GM12878 (cell line): Measurements from ENCODE around the gene SUGCT. TPM values are rescaled to one million over a fixed set of nuclear protein-coding genes. Genes with fewer than 3 reads are reported as not detected.

Experiments
- ATAC-seq: fragments of 200-7000 bp; cut with Tn5 transposase; 3 replicates; pipeline ENCODE4 v1.9.1; 2020; ENCODE audit warnings: mild to moderate bottlenecking, moderate library complexity
- BruUV-seq: library from RNA; stranded (reverse); fragments of 400-500 nt; replicated peaks from 2 replicates; lab custom pipeline; 2021; lab: Mats Ljungman, UMichigan
- CTCF ChIA-PET: fragments of 300-600 bp; sonication (Branson Sonifier 250); formaldehyde crosslinking; extraction: SDS; loops from one replicate; lab custom pipeline; 2021; ENCODE audit warnings: inconsistent platforms; lab: Yijun Ruan, JAX
- POLR2A ChIA-PET: fragments of 350-600 bp; formaldehyde crosslinking; extraction: SDS; loops from one replicate; lab custom pipeline; 2021; ENCODE audit warnings: inconsistent platforms; lab: Charles Lee
- RAD21 ChIA-PET: fragments of 300-600 bp; sonication (Branson Sonifier 250); formaldehyde crosslinking; loops from one replicate; lab custom pipeline; 2023; ENCODE audit warnings: antibody characterized with exemption; ENCODE audit not compliant: unreplicated experiment; lab: Charles Lee
- SMC1A ChIA-PET: fragments of 300-600 bp; sonication (Branson Sonifier 250); formaldehyde crosslinking; loops from one replicate; lab custom pipeline; 2023; ENCODE audit not compliant: unreplicated experiment, uncharacterized antibody; lab: Charles Lee
- DNase-seq: peaks from one replicate; pipeline ENCODE4 v3.0.0-alpha.2; 2011; ENCODE audit warnings: low read depth, low spot score
- FAIRE-seq: peaks from 3 replicates; lab custom pipeline; 2011; peaks lifted over from hg19 to GRCh38; lab: Jason Lieb, UNC
- H2AFZ ChIP-seq: 2 replicates; pipeline ENCODE4 v1.6.0; 2011; ENCODE audit warnings: low read depth, low read length, control low read depth; ENCODE audit not compliant: control insufficient read depth
- H3K27ac ChIP-seq: 2 replicates; pipeline ENCODE4 v1.5.1; 2011; ENCODE audit warnings: control low read depth; ENCODE audit not compliant: control insufficient read depth, insufficient read depth
- H3K27me3 ChIP-seq, 2 experiments: replicated peaks in 1 of 2; 2 replicates each; pipeline versions ENCODE4 v1.6.0 to v1.6.1; 2011; ENCODE audit warnings: low read length in 1 of 2; ENCODE audit not compliant: control insufficient read depth in 2 of 2, insufficient read depth in 2 of 2
- H3K36me3 ChIP-seq, 2 experiments: 2 replicates each; pipeline ENCODE4 v1.5.1; 2011; ENCODE audit warnings: low read length in 1 of 2; ENCODE audit not compliant: control insufficient read depth in 2 of 2, insufficient read depth in 2 of 2
- H3K4me1 ChIP-seq: 2 replicates; pipeline ENCODE4 v1.6.1; 2011; ENCODE audit warnings: mild to moderate bottlenecking, low read length, moderate library complexity, mixed read lengths; ENCODE audit not compliant: control insufficient read depth, insufficient read depth
- H3K4me2 ChIP-seq: 2 replicates; pipeline ENCODE4 v1.6.0; 2011; ENCODE audit warnings: control low read depth; ENCODE audit not compliant: control insufficient read depth, insufficient read depth
- H3K4me3 ChIP-seq: fragments of 200-600 bp; sonication (generic); 2 replicates; pipeline ENCODE4 v1.5.1; 2016
- H3K79me2 ChIP-seq: 2 replicates; pipeline ENCODE4 v1.6.0; 2011; ENCODE audit warnings: low read length; ENCODE audit not compliant: control insufficient read depth, insufficient read depth
- H3K9ac ChIP-seq: 2 replicates; pipeline ENCODE4 v1.8.0; 2011; ENCODE audit warnings: low read length, control low read depth, mixed read lengths; ENCODE audit not compliant: control insufficient read depth, insufficient read depth
- H3K9me3 ChIP-seq: replicated peaks from 3 replicates; pipeline ENCODE4 v1.5.1; 2011; ENCODE audit warnings: mild to moderate bottlenecking, low read length; ENCODE audit not compliant: control insufficient read depth, insufficient read depth
- H4K20me1 ChIP-seq: 2 replicates; pipeline ENCODE4 v1.6.0; 2011; ENCODE audit not compliant: control insufficient read depth, insufficient read depth
- CHD1 ChIP-seq: IDR thresholded peaks from 2 replicates; pipeline ENCODE4 v1.6.1; 2012; ENCODE audit warnings: low read depth, low read length, improper control_type of control experiment
- EGR1 ChIP-seq, 2 experiments: IDR thresholded peaks; 1 replicate in 1 of 2; 2 replicates in 1 of 2; pipeline ENCODE4 v1.6.1; 2011 to 2012; ENCODE audit warnings: low read depth in 2 of 2, low read length in 2 of 2, borderline replicate concordance in 1 of 2, mild to moderate bottlenecking in 1 of 2, moderate library complexity in 1 of 2
- JUND ChIP-seq: IDR thresholded peaks from 2 replicates; pipeline ENCODE4 v1.6.1; 2012; ENCODE audit warnings: low read depth, mild to moderate bottlenecking, low read length, improper control_type of control experiment, moderate library complexity
- NBN ChIP-seq: fragments of 450-650 bp; IDR thresholded peaks from 2 replicates; pipeline ENCODE4 v1.6.1; 2016
- NR2C1 ChIP-seq: fragments of 450-650 bp; IDR thresholded peaks from 2 replicates; pipeline ENCODE4 v1.6.1; 2017; ENCODE audit warnings: antibody characterized with exemption, mild to moderate bottlenecking, moderate library complexity
- NR2C2 ChIP-seq: IDR thresholded peaks from 2 replicates; pipeline ENCODE4 v1.6.1; 2011; ENCODE audit warnings: borderline replicate concordance, low read depth; ENCODE audit not compliant: control insufficient read depth, insufficient read length
- POLR2AphosphoS5 ChIP-seq: IDR thresholded peaks from 2 replicates; pipeline ENCODE4 v1.6.1; 2011; ENCODE audit warnings: mild to moderate bottlenecking, low read length, inconsistent platforms
- RAD21 ChIP-seq: IDR thresholded peaks from 2 replicates; pipeline ENCODE4 v1.6.1; 2011; ENCODE audit warnings: mild to moderate bottlenecking, low read depth, low read length, moderate library complexity; ENCODE audit not compliant: insufficient read depth
- RFX5 ChIP-seq: IDR thresholded peaks from 2 replicates; pipeline ENCODE4 v1.6.1; 2011; ENCODE audit warnings: low read depth, low read length, improper control_type of control experiment
- SMARCA5 ChIP-seq: fragments of 450-650 bp; IDR thresholded peaks from 2 replicates; pipeline ENCODE4 v1.6.1; 2017; ENCODE audit warnings: mild to moderate bottlenecking
- TBL1XR1 ChIP-seq: IDR thresholded peaks from 2 replicates; pipeline ENCODE4 v1.6.1; 2012; ENCODE audit warnings: low read depth, low read length, improper control_type of control experiment
- TCF7 ChIP-seq: IDR thresholded peaks from 2 replicates; pipeline ENCODE4 v1.6.1; 2014; ENCODE audit warnings: antibody characterized with exemption, borderline replicate concordance
- ZNF274 ChIP-seq: IDR thresholded peaks from one replicate; pipeline ENCODE4 v1.8.0; 2011; ENCODE audit not compliant: insufficient read length, insufficient read depth
- ZSCAN29 ChIP-seq: fragments of 450-650 bp; IDR thresholded peaks from 2 replicates; pipeline ENCODE4 v1.6.1; 2017; ENCODE audit warnings: mild to moderate bottlenecking, moderate library complexity
- WGBS: methylation state at CpG from one replicate; pipeline ENCODE4 v1.1.6; 2016; ENCODE audit warnings: low lambda C conversion rate; ENCODE audit not compliant: insufficient replicate concordance, insufficient coverage; ENCODE audit errors: missing lambda C conversion rate; 5-methylcytosine and 5-hydroxymethylcytosine counted together
- in situ Hi-C: fragments of 300-500 bp; cut with MboI; formaldehyde crosslinking; loops from 9 replicates; pipeline ENCODE4 v1.14.3; 2018; ENCODE audit warnings: mixed read lengths
- intact Hi-C: fragments of 100-400 bp; cut with micrococcal nuclease; formaldehyde crosslinking; loops from one replicate; pipeline ENCODE4 v1.14.2; 2022; ENCODE audit not compliant: unreplicated experiment
- polyA plus RNA-seq, 11 experiments: library from polyadenylated mRNA; depleted of rRNA in 4 of 11; unstranded in 6 of 11; stranded (reverse) in 5 of 11; fragments of >200 nt; fragmentation: Nextera tagmentation in 4 of 11; fragmentation: Illumina TruSeq in 1 of 11; extraction: Ambion mirVana in 4 of 11; extraction: Trizol in 1 of 11; gene quantifications; 1 replicate in 1 of 11; 2 replicates in 10 of 11; pipeline versions ENCODE4 v1.2.1 to v1.2.3, GENCODE V29; 2011 to 2016; ENCODE audit warnings: inconsistent platforms in 2 of 11, missing spikeins in 2 of 11, low read depth in 1 of 11
- total RNA-seq, 4 experiments: library from RNA; depleted of rRNA in 3 of 4; stranded (reverse); fragments of >200 nt in 3 of 4; fragmentation: Illumina TruSeq in 1 of 4; extraction: Trizol in 1 of 4; gene quantifications; 2 replicates each; pipeline versions ENCODE4 v1.2.1 to v1.2.3, GENCODE V29; 2013 to 2021
- TF ChIP-seq, protein P1 (sequence below): IDR thresholded peaks from 2 replicates; pipeline ENCODE4 v1.6.1; 2011; ENCODE audit warnings: low read depth, mild to moderate bottlenecking, low read length, moderate library complexity, borderline replicate concordance; ENCODE audit errors: extremely low read depth
- TF ChIP-seq, protein P2 (sequence below): fragments of 450-650 bp; IDR thresholded peaks from 2 replicates; pipeline ENCODE4 v1.6.1; 2017; ENCODE audit warnings: low read depth, mild to moderate bottlenecking, moderate library complexity
- TF ChIP-seq, protein P3 (sequence below): fragments of 450-650 bp; IDR thresholded peaks from 2 replicates; pipeline ENCODE4 v1.6.1; 2017; ENCODE audit warnings: mild to moderate bottlenecking

The SUGCT gene
- total and polyA plus RNA-seq, 10 of the 15 experiments (the other 5 are each of a cell fraction or from before 2014, with no cell fraction given): 0.08 to 1.2 (median 0.67) TPM; not detected in 1

DNA sequence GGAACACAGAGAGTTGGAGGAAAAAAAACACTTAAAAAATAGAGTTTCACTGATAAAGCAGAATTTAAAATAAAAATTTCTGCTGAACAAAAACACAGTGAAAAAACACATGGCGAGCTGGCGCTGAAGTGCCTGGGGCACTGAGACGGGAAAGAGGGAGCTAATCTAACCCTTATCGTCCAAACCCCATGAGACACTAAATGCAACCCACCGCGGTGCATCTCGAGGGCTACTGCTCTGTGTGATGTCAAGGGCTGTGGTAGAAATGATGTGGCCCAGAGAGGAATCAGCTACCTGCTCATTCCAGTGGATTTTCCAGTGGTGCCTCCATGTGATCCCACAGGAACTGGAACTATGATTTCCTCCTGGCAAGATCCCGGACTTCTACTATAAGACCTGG, 499.3 kb downstream of the SUGCT start (continued):
- no peak for TF ChIP-seq SMARCA5
- TF ChIP-seq NR2C2: no peak
- no peak for TF ChIP-seq TCF7
- TF ChIP-seq JUND: no peak
- TF ChIP-seq RFX5: no peak
- TF ChIP-seq TBL1XR1: no peak

DNA sequence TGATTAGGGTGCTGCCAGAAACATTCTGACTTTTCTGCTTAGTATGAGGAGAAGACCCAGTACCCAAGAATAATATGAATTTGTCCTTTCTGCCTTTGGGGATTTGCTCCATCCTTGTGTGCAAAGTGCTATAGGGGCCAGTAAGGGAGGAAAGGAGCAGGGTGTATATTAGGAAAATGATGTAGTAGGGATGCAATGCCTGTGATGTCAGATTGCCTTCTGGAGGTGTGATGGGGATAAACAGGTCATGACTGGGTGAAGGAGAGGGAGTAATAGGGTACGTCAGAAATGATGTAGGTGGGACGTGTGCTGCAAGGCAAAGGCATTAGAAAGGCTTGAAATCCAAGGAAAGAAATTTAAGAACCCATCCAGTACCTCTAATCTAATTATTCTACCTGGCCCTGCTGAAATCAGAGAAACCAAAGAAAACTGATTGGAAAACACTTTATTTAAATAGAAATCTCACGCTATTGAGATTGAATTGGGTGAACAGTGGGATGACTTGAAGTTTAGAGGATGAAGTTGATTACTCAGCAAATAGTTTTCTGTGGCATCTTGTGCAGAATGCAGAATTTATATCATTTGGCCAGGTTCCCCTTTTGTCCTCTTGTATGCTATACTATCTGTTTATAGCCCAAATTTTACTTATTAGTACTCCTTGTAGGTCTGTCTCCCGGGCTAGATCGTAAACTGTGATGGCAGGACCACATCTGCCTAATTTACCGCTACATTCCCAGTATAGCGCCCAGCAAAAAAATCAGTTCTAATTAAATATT, 503.9 kb downstream of the SUGCT start:
- Histone ChIP-seq H3K4me3 (no peak overlapping the region), H3K9me3 (no peaks in the 10 kb centered on the region)
- no peak for TF ChIP-seq ZNF274
- TF ChIP-seq POLR2AphosphoS5: no peak
- TF ChIP-seq NR2C1: no peak
- no peak for TF ChIP-seq ZSCAN29
- TF ChIP-seq, protein P1, sequence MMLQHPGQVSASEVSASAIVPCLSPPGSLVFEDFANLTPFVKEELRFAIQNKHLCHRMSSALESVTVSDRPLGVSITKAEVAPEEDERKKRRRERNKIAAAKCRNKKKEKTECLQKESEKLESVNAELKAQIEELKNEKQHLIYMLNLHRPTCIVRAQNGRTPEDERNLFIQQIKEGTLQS: no peak
- TF ChIP-seq, protein P2, sequence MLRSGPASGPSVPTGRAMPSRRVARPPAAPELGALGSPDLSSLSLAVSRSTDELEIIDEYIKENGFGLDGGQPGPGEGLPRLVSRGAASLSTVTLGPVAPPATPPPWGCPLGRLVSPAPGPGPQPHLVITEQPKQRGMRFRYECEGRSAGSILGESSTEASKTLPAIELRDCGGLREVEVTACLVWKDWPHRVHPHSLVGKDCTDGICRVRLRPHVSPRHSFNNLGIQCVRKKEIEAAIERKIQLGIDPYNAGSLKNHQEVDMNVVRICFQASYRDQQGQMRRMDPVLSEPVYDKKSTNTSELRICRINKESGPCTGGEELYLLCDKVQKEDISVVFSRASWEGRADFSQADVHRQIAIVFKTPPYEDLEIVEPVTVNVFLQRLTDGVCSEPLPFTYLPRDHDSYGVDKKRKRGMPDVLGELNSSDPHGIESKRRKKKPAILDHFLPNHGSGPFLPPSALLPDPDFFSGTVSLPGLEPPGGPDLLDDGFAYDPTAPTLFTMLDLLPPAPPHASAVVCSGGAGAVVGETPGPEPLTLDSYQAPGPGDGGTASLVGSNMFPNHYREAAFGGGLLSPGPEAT: no peak
- TF ChIP-seq NR2C2: no peak
- no peak for TF ChIP-seq CHD1
- TF ChIP-seq RAD21: no peak
- no peak for TF ChIP-seq NBN
- TF ChIP-seq EGR1 (IDR thresholded peaks at IDR 0.05; ENCODE audit: borderline replicate concordance in 1 of 2, low read depth in 2 of 2, low read length in 2 of 2): no peak
- TF ChIP-seq, protein P3, sequence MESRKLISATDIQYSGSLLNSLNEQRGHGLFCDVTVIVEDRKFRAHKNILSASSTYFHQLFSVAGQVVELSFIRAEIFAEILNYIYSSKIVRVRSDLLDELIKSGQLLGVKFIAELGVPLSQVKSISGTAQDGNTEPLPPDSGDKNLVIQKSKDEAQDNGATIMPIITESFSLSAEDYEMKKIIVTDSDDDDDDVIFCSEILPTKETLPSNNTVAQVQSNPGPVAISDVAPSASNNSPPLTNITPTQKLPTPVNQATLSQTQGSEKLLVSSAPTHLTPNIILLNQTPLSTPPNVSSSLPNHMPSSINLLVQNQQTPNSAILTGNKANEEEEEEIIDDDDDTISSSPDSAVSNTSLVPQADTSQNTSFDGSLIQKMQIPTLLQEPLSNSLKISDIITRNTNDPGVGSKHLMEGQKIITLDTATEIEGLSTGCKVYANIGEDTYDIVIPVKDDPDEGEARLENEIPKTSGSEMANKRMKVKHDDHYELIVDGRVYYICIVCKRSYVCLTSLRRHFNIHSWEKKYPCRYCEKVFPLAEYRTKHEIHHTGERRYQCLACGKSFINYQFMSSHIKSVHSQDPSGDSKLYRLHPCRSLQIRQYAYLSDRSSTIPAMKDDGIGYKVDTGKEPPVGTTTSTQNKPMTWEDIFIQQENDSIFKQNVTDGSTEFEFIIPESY: no peak

More for the DNA sequence above, 503.9 kb downstream of the SUGCT start:
- FAIRE-seq: no peak
- Histone ChIP-seq H3K27me3 (no peaks in the 10 kb centered on the region), H3K79me2 (no peaks in the 10 kb centered on the region), H3K4me2 (no peak overlapping the region), H3K27ac (no peak overlapping the region), H3K4me1 (no peaks in the 10 kb centered on the region), H3K9ac (no peak overlapping the region), H2AFZ (no peak overlapping the region), H4K20me1 (no peaks in the 10 kb centered on the region), H3K36me3 (no peaks in the 10 kb centered on the region)
- CTCF ChIA-PET: interaction anchor here (2.4 kb wide), 1 partner anchor 33 kb away, joined by 6 read pairs; no protein-coding TSS in a partner anchor
- no TSS peak for BruUV-seq
- intact Hi-C loops: no loop called here
- SMC1A ChIA-PET: interaction anchor here (1.0 to 1.1 kb wide), 3 partner anchors 10 to 682 kb away, joined by 3 read pairs; no protein-coding TSS in a partner anchor
- POLR2A ChIA-PET: no interaction called here
- 16% methylated on average over 7 of the region's 7 CpGs for WGBS
- no peak for ATAC-seq
- in situ Hi-C loops: no loop called here
- RAD21 ChIA-PET: no interaction called here
- no peak for DNase-seq
